Measurements from ENCODE around the gene NUP214.

Gene NUP214

DNA sequence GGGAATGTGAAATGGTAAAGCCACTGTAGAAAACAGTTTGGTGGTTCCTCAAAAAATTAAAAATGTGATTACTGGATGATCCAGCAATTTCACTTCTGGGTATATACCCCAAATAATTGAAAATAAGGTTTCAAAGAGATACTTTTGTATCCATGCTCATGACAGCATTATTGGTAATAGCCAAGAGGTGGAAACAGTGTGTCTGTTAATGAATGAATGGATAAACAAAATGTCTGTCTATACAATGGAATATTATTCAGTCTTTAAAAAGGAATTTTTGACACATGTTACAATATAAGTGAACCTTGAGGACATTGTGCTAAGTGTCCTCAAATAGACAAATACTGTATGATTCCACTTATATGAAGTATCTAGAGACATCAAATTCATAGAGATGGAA, 40.1 kb downstream of the NUP214 start:
- no peak for TF ChIP-seq EZH2phosphoT487 (IDR thresholded peaks at IDR 0.05; ENCODE audit: borderline replicate concordance, low read length)
- TF ChIP-seq, protein P1, sequence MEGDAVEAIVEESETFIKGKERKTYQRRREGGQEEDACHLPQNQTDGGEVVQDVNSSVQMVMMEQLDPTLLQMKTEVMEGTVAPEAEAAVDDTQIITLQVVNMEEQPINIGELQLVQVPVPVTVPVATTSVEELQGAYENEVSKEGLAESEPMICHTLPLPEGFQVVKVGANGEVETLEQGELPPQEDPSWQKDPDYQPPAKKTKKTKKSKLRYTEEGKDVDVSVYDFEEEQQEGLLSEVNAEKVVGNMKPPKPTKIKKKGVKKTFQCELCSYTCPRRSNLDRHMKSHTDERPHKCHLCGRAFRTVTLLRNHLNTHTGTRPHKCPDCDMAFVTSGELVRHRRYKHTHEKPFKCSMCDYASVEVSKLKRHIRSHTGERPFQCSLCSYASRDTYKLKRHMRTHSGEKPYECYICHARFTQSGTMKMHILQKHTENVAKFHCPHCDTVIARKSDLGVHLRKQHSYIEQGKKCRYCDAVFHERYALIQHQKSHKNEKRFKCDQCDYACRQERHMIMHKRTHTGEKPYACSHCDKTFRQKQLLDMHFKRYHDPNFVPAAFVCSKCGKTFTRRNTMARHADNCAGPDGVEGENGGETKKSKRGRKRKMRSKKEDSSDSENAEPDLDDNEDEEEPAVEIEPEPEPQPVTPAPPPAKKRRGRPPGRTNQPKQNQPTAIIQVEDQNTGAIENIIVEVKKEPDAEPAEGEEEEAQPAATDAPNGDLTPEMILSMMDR (IDR thresholded peaks at IDR 0.05; ENCODE audit: low read depth, low read length, poor library complexity, severe bottlenecking), result no peak
- Histone ChIP-seq H3K27ac (ENCODE audit: low read depth, low read length) (no peak overlapping the region), H3K27me3 (ENCODE audit: control insufficient read depth, low read length) (no peaks in the 10 kb centered on the region), H3K4me2 (ENCODE audit: low read length) (no peak overlapping the region), H3K79me2 (ENCODE audit: control insufficient read depth, low read length) (peaks cover 24% of the 10 kb centered on the region), H3F3A (ENCODE audit: control insufficient read depth, insufficient read depth) (0 out of 2 replicates have a peak, but pooled peaks cover 3% of the 10 kb centered on the region), H4K20me1 (ENCODE audit: control insufficient read depth, insufficient read depth, low read depth, low read length) (no peaks in the 10 kb centered on the region), H3K4me3 (ENCODE audit: low read length) (no peak overlapping the region), H3K36me3 (ENCODE audit: control insufficient read depth, low read length) (peaks cover 84% of the 10 kb centered on the region), H3K9me3 (ENCODE audit: control insufficient read depth, insufficient read depth, low read length) (no peaks in the 10 kb centered on the region), H3K4me1 (ENCODE audit: control insufficient read depth, low read length) (no peaks in the 10 kb centered on the region), H3K9me2 (replicated peaks; ENCODE audit: control insufficient read depth, low read length) (no peaks in the 10 kb centered on the region)

DNA sequence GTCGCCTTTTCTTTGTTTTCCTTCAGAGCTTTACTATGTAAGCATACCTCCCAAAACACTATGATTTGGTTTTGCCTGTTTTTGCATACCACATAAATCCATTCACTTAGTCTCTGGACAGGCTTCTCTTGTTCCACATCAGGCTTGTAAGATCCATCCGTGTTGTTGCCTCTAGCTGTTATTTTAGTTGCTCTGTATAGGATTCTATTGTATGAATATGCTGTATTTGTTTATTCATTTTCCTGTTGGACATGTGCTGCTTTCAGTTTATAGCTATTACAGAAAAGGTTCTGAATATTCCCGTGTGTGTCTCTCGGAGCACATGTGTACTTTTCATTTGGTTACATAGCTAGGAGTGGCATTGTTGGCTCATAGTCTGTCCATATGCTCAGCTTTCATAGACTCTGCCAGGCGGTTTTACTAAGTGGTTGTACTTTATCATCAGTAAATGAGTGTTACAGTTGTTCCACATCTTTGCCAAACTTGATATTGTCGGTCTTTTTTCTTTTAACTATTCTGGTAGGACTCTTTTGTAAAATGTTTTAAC, 41.8 kb downstream of the NUP214 start:
- peaks cover 76% of the 10 kb centered on the region for H3K36me3 ChIP-seq (ENCODE audit: control insufficient read depth, low read length)

DNA sequence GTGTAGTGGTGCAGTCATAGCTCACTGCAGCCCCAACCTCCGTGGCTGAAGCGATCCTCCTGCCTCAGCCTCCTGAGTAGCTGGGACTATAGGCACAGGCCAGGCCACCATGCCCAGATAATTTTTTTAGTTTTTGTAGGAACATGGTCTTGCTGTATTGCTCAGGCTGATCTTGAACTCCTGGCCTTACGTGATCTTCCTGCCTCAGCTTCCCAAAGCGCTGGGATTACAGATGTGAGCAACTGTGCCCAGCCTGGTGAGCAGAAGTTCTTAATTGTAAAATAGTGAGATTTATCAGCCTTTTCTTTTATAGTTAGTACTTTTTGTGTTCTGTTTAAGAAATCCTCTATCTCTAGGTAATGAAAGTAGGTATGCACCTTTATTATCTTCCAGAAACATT, 42.5 kb downstream of the NUP214 start:
- Histone ChIP-seq H3K27ac (ENCODE audit: low read depth, low read length) (no peak overlapping the region), H3K4me1 (ENCODE audit: control insufficient read depth, low read length) (no peaks in the 10 kb centered on the region), H3K36me3 (ENCODE audit: control insufficient read depth, low read length) (peaks cover 75% of the 10 kb centered on the region), H3K9me3 (ENCODE audit: control insufficient read depth, insufficient read depth, low read length) (no peaks in the 10 kb centered on the region), H3K4me3 (ENCODE audit: low read length) (no peak overlapping the region), H3K9me2 (replicated peaks; ENCODE audit: control insufficient read depth, low read length) (no peaks in the 10 kb centered on the region), H4K20me1 (ENCODE audit: control insufficient read depth, insufficient read depth, low read depth, low read length) (no peaks in the 10 kb centered on the region), H3K79me2 (ENCODE audit: control insufficient read depth, low read length) (peaks cover 36% of the 10 kb centered on the region), H3F3A (ENCODE audit: control insufficient read depth, insufficient read depth) (0 out of 2 replicates have a peak, but pooled peaks cover 3% of the 10 kb centered on the region), H3K27me3 (ENCODE audit: control insufficient read depth, low read length) (no peaks in the 10 kb centered on the region), H3K4me2 (ENCODE audit: low read length) (no peak overlapping the region)
- TF ChIP-seq, protein P1 (IDR thresholded peaks at IDR 0.05; ENCODE audit: low read depth, low read length, poor library complexity, severe bottlenecking), result no peak
- TF ChIP-seq EZH2phosphoT487 (IDR thresholded peaks at IDR 0.05; ENCODE audit: borderline replicate concordance, low read length), result no peak

More for the DNA sequence above, 41.8 kb downstream of the NUP214 start:
- Histone ChIP-seq H3K4me1 (ENCODE audit: control insufficient read depth, low read length) (no peaks in the 10 kb centered on the region), H3K27ac (ENCODE audit: low read depth, low read length) (no peak overlapping the region), H3K4me2 (ENCODE audit: low read length) (no peak overlapping the region), H4K20me1 (ENCODE audit: control insufficient read depth, insufficient read depth, low read depth, low read length) (no peaks in the 10 kb centered on the region), H3K27me3 (ENCODE audit: control insufficient read depth, low read length) (no peaks in the 10 kb centered on the region), H3F3A (ENCODE audit: control insufficient read depth, insufficient read depth) (0 out of 2 replicates have a peak, but pooled peaks cover 3% of the 10 kb centered on the region), H3K4me3 (ENCODE audit: low read length) (no peak overlapping the region), H3K79me2 (ENCODE audit: control insufficient read depth, low read length) (peaks cover 30% of the 10 kb centered on the region), H3K9me2 (replicated peaks; ENCODE audit: control insufficient read depth, low read length) (no peaks in the 10 kb centered on the region), H3K9me3 (ENCODE audit: control insufficient read depth, insufficient read depth, low read length) (no peaks in the 10 kb centered on the region)
- TF ChIP-seq EZH2phosphoT487 (IDR thresholded peaks at IDR 0.05; ENCODE audit: borderline replicate concordance, low read length), result no peak
- TF ChIP-seq, protein P1 (IDR thresholded peaks at IDR 0.05; ENCODE audit: low read depth, low read length, poor library complexity, severe bottlenecking), result no peak
